GM23248 (cell line): ENCODE data around the gene KAZN.

Source experiments
- EZH2 ChIP-seq: fragments of 200-600 bp; sonication (generic); IDR thresholded peaks from 2 replicates; pipeline ENCODE4 v1.6.1; 2018; ENCODE audit warnings: antibody characterized with exemption, mild to moderate bottlenecking; ENCODE audit not compliant: insufficient read depth, poor library complexity, severe bottlenecking
- EZH2phosphoT487 ChIP-seq: fragments of 200-600 bp; sonication (generic); IDR thresholded peaks from 2 replicates; pipeline ENCODE4 v1.6.1; 2018; ENCODE audit warnings: antibody characterized with exemption, moderate library complexity, mild to moderate bottlenecking, low read depth; ENCODE audit not compliant: insufficient read depth

DNA sequence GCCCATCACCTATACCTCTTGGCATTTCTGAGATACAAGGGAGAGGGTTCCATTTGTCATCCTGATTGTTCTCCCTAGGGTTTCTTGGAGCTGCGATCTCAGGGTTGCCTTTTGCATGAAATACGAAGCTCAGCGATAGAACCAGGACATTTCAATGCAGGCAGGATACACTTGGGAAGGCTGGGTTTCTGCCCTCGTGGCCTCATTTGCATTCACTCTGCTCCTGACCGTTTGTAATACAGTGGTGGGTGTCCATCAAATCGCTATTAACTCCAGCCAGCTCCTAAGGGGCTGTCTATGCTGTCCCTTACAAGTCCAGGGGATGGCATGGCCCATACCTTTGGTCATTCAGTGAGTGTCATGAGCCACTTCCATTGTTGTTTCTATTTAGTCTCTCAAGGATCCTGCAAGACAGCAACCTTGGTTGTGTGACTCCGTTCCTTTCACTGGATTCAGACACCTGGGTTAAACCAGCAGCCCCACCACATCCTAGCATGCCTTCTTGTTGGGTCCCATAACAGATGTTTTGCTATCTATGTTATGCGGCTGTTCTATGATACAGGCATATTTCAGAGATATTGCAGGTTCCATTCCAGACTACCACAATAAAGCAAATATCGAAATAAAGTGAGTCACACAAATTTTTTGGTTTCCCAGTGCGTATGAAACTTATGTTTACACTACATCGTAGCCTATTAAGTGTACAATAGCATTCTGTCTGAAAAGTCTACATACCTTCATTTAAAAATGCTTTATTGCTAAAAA, 18.3 kb downstream of the KAZN start:
- TF ChIP-seq EZH2 (no peak), EZH2phosphoT487 (no peak)
